Lung microvascular endothelial cell (primary cell): ENCODE measurements around the gene BEX4. TPM values are rescaled to one million over a fixed set of nuclear protein-coding genes. Genes with fewer than 3 reads are reported as not detected.
"Not testable (repeated sequence)": the region's sequence is repeated elsewhere in the genome, so short reads cannot be mapped to it uniquely, and the experiment has no call there.

Source experiments
- DNase-seq, 2 donors: peaks; one replicate each; pipeline versions ENCODE4 v3.0.0 to v3.0.0-alpha.2; 2010; ENCODE audit warnings: low read depth in 2 of 2
- total RNA-seq: library from RNA; depleted of rRNA; stranded (reverse); fragments of >200 nt; gene quantifications from 2 replicates; pipeline ENCODE4 v1.2.1, GENCODE V29; 2014

Gene BEX4, protein sequence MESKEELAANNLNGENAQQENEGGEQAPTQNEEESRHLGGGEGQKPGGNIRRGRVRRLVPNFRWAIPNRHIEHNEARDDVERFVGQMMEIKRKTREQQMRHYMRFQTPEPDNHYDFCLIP
- total RNA-seq, result 18.5 and 25.2 TPM in 2 replicates

DNA sequence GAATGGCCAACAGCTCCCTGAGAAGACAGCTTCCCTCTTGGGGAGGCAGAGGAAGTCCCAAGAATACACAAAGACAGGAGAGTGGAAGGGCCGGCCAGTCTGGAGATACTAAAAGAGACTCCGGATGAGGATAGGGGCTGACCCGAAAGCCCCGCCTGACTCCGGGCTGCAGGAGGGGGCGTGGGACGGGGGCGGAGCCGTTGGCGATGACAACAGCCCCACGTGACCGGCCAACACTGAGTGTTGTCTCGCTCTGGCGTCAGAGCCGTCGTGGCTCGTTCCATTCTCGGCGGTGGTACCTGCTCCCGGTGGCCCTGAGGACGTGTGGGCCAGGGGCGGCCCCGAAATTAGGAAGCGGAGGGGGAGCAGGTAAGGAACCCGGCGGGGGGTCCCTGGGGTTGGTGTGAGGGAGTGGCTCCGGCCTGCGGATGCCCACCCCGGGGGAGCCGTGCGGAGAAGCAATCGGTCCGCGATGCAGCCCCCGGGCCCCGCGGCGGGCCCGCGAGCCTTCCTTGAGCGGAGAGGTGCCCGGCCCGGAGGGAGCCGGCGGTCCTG is at the start of gene BEX4:
Gene BEX4, plus strand, starts transcription at position 239 of the 555 bp plus-strand sequence. CDS start 1,046 bp downstream, outside the sequence.
- peak; percentile 64 to 78 for DNase-seq

DNA sequence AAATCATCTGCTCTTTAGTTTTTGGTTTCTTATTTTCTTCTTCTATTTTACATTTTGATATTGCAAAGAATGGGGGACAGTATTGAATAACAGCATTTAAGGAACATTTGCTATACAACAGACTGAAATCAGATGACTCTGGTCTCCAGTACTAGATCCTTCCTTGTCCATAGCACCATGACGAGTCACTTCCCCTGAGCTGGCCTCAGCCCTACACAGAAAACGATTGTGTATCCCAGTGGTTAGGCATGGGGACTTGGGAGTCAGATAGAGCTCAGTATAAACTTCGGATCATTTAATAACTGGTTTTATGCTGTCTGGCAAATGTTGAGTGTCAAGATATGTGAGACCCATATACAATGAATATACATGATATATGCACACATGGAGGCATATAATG is 44.7 kb upstream of the BEX4 start:
- peak in 1 of 2 donors; percentile 4 for DNase-seq

DNA sequence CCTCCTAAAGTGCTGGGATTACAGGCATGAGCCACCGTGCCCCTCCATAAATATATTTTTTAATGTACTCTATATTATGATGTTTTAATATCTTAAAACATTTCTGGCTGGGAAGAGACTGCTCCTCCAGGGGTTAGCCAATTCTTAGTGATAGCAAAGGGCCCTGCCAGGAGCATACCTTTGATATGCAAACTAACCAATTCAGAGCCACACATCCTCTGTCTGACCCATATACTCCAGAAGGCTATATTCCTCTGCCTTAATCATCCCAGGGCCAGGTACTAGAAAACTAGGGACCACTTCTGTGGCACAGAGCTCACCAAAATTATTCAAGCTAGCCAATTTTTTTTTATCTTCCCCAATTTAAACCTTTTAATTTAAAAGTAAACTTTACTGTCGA is 43.6 kb upstream of the BEX4 start:
- no peak for DNase-seq

DNA sequence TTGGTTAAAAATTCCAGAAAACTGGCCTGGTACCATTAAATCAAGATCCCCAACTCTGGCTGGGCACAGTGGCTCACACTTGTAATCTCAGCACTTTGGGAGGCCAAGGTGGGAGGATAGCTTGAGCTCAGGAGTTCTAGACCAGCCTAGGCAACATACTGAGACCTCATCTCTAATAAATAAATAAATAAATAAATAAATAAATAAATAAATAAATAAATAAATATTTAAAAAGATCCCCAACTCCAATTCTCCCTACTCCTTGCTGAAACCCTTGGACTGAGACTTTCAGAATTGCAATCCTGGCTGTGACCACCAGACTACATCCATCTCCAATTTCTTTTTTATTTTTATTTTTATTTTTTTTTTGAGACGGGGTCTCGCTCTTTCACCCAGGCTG is 39.7 kb upstream of the BEX4 start:
- DNase-seq, result not testable (repeated sequence)

DNA sequence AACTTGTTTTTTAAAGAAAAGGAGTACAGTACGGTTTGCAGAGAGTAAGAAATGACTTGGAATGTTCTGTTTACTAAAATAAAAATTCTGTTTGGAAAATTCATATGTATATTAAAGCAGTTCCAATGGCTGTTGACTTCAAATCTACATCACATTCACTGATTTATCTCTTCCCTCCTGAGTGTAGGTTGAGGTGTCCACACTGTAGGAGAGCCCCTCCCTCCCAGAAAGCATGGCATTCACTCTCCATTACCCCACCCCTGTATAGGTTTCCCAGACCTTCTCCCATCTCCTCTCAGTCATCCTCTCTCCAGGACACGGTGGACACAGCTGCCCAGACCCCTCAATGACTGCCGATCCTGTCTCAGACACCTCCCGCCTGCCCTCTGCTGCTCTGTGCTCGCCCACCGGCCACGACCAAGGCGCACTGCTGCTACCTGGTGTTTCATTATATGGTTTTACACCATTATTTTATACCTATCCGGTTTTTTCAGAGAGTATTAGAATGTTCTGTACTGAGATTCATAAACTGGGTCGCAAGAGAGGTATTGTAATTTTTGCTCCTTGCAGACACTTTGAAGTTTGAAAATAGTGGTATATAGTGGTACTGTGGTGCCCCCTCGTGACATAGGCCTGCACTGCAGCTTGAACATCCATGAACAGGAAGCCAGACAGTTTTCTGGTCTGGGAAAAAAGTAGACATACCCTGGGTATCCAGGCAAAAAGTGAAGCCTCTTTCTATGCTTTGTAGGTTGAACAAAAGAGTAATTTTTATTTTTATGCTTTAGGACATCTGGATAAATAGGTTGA is 38.8 kb upstream of the BEX4 start:
- peak; percentile 52 to 60 for DNase-seq

DNA sequence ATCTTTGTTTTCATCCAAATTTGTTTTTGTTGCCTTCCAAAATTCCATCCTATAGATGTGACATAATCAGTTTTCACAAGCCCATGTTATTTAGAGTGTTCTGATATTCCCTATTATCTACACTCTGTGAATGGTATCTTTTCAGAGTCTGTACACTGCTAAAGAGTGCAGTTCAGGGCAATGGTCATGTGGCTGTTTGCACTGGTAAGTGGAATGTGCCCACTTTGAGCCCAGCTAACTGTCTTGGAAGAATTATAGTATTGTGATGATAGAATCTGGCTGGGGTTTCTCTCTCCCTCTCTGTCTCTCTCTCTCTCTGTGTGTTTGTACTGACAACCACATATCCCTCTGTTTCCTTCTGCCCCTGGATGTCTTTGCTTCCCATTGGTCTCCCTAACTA is 37.4 kb upstream of the BEX4 start:
- DNase-seq, result no peak

DNA sequence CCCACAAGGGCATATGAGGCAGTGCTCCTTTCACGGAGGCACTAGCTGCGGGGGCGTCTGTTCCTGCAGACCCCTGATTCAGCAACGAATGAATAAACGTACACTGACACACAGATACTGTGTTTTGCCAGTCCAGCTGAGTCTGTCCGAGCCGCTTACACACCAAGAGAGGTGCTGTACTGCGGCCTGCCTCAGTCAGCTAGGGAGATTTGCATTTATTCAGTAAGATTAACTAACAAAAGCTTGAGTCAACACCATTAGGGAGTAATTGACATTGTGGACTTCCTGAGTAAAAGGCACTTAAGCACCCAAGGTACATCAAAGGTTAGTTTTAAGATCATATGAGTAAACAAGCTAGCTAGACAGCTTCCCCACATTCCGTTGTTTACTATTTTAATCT is 31.0 kb upstream of the BEX4 start:
- no peak for DNase-seq

DNA sequence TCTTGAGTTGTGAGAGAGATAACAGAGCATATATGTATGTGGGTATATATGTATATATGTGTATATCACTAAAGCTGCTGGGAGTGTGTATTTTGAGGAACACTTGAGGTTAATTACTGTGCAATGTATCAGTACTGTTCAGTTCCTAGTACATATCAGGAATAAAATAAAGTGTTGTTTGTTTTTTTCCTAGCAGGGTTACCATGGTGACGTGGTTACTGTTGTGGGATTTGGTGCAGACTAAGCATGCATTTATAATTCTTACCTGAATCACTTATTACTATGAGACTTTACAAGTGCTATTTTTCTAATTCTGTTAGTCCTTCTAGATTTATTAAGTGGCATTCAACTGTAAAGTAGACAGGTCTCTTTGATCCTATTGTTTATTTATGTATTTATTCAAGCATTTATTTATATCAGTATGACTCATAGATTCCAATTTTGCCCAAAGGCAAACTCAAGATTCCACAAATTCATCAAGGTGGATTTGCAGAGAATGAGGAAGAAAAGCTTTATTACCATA is 26.9 kb upstream of the BEX4 start:
- no peak for DNase-seq

DNA sequence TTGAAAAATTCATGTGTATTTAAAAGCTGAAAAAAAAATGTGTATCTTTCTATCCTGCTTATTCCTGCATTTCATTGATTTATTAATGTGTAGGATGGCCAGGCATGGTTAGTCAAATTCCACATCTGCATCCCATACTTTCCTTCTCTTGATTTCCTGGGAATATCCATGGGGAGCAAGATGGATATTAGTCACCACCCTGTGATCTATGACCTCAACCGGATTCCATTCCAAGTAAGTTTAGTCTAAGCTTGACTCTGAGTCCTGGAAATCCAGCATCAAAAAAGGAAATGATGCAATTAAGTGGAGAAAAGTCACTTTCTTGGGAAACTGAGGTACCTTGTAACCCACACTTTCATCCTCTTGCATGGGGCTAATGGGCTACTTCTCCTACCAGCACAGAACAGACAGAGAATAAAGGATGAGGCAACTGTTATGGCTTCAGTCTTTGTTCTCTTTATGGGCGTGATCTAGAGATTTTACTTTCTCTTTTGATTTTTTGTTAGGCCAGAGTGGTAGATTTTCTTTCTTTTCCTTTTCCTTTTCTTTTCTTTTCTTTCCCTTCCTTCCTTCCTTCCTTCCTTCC is 17.1 kb upstream of the BEX4 start:
- peak in 1 of 2 donors; percentile 47 for DNase-seq

DNA sequence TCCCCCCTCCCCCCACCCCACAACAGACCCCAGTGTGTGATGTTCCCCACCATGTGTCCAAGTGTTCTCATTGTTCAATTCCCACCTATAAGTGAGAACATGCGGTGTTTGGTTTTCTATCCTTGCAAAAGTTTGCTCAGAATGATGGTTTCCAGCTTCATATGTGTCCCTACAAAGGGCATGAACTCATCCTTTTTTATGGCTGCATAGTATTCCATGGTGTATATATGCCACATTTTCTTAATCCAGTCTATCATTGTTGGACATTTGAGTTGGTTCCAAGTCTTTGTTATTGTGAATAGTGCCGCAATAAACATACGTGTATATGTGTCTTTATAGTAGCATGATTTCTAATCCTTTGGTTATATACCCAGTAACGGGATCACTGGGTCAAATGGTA is 16.2 kb upstream of the BEX4 start:
- DNase-seq, result not testable (repeated sequence)

DNA sequence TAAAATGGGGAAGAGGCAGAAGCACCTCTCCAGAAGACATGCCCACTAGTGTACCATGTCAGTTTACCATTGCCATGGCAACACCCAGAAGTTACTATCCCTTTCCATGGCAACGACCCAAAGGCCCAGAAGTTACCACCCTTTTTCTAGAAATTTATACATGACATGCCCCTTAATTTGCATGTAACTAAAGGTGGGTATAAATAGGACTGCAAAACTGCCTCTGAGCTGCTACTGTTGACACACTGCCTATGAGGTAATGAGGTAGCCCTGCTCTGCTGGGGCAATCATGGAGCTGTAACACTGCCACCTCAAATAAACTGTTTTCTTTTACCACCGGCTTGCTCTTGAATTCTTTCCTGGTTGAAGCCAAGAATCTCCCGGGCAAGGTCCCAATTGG is 13.9 kb upstream of the BEX4 start:
- no peak for DNase-seq

DNA sequence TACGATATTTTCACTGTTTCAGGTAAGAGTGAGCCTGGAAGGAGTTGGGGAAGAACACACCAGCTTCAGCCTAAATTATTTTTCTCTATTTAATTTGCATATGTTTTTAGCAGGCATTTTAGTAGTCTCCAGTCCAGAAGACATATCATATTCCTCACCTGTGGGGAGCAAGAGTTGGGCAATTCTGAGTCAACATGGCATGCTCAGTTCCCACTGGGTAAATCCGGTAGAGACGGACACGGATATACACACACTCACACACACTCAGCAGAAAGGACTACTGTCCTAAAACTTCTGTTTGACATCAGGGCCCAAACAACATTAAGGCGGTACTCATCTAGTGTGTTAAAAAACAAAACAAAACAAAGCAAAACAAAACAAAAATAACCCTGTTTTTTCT is 4.9 kb upstream of the BEX4 start:
- no peak for DNase-seq

DNA sequence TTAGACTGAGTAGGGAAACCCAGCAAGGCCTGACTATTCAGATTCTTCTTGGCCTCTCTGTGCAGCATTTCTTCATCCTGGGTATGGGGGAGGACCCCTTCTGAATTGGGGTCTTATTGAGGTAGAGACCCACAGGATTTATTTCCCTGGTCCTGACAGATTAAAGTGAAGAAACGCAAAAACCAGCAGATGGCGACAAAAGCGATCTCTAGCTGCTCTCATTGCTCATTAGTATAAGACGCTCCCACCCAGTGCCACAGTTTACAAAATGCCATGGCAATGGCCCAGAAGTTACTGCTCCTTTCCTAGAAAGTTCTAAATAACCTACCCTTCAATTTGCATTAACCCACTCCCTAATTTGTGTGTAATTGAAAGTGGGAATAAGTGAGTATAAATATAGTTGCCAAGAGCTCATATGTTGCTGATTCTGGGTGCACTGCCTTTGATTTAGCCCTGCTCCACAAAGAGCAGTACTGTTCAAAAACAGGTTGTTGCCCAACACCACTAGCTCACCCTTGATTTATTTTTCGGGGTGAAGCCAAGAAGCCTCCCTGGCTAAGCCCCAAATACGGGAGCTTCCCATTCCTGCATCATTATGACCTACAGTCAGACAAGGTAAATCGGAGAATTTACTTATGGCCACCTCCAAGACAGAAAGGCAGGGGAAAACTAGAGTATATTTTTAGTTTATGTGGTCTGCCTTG is 3.7 kb upstream of the BEX4 start:
- peak; percentile 53 to 66 for DNase-seq

DNA sequence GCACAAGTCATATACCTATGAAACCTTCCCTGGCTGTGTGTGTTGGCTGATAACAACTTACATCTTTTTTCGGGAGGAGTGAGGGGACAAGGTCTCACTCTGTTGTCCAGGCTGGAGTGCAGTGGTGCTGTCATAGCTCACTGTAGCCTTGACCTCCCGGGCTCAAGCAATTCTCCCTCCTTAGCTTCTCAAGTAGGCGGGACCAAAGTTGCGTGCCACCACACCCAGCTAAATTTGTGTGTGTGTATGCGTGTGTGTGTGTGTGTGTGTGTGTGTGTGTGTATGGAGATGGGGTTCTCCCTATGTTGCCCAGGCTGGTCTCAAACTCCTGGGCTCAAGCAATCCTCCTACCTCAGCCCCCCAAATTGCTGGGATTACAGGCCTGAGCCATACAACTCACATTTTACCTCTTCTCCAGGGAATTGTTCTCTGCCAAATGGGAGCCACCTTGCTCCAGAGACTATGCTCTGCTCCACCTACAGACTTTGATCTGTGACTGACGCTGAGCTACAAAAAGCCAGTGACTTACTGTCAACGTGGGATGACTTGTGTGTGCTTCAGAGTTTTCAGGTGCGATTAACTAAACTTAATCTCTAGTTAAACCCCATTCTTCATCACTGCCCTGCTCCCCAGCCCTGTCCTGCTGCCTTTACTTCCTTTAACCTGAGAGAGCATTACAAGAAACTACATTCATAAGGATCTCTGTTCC is 2.0 kb upstream of the BEX4 start:
- no peak for DNase-seq

DNA sequence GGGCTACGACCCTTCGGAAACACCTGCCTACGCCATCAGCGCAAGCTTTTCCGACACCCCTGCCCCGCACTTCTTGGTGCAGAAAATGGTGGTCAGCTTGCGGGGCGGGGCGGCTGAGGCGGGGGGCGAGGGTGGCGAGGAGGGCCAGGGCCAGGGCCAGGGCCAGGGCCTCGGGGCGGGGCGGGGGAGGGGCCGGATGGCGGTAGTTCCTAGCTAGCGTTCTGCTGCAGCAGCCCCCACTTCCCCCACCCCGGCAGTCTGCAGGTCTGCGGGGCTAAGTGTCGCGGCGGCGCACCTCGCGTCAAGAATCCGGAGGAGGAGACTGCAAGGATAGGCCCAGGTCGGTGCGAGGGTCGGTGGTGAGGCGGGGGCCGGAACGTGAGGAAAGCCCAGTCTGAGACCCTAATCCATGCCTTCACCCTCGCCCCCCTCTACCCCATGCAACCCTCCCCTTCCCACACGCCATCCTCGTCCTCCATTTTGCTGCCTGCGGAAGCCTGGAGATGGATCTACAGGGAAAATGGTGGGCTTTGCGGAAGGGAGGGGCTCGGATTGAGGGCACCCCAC is 600 bp downstream of the BEX4 start:
- DNase-seq, result peak; percentile 4 to 28

DNA sequence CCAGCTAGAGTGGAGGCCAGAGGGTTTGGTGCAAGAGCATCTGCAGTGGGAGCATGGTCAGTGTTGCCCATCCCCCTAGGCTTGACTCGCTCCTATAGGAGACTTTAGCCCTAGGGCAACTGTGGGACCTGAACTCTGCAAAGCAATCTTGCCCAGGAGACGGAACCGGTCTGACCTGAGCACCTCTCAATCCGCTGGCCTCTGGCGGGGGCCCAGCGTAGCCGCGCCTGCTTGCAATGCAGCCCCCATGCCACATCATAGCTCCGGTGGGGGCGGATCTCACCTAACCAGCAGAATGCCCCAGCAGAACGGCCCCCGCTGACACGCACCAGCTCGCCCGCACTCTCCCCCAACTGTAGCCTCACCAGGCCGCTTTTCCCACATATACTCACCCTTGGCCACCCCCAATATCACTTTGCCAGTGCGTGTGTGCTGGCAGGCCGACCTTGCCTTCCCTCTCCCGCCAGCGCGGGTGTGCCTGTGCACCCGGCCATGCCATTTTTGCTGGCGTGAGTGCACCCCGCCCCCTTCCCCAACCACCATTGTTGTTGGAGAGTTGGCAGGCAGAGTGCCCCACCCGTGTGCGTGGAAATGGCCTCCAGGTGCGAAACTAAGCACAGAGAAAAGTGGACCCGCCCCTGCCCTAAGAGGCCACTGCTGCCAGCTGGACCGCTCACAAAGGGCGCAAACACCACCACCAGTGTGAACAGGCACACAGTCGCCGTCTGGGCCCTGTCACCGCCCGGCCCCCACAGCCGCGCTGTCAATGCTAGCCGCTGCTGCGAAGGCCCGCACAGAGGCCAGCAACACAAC is 5.8 kb downstream of the BEX4 start:
- no peak for DNase-seq

DNA sequence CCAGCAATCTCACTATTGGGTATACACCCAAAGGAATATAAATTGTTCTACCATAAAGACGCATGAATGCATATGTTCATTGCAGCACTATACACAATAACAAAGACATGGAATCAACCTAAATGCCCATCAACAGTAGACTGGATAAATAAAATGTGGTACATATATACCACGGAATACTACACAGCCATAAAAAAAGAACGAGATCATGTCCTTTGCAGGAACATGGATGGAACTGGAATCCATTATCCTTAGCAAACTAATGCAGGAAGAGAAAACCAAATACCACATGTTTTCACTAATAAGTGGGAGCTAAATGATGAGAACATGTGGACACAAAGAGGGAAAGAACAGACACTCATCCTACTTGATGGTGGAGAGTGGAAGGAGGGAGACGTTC is 11.0 kb downstream of the BEX4 start:
- DNase-seq, result not testable (repeated sequence)

DNA sequence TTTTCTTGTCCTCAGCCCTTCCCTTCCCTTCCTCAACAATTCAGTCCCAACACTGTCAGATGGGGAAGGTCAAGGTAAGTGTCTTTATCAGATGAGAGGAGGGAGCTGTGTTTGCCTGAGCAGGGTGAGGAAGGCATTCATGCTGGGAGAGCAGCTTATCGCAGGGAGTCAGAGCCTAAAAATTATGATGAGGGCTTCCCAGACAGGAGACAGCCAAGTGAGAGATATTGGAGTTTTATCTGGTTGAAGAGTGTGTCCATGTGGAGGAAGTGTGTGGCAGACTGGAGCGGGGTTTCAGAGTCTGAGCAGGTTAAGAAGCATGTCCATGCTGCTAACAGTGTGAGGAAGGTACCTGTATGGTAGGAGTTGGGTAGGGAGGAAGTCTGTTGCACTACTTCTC is 18.4 kb downstream of the BEX4 start:
- DNase-seq, result no peak

DNA sequence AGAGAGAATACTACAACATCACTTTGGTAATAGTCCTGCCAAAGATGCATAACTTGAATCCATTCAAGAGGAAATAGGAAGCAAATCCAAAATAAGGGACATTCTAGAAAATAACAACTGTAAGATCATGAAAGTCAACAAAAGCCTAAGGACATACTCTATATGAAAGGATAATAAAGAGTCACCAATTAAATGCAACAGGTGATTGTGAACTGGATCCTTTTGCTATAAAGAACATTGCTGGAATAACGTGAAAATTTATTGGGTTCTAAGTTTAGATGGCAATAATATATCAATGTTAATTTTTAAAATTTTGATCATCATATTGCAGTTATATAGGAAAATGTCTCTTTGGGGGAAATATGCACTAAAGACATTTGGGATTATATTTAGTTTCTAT is 20.0 kb downstream of the BEX4 start:
- no peak for DNase-seq

DNA sequence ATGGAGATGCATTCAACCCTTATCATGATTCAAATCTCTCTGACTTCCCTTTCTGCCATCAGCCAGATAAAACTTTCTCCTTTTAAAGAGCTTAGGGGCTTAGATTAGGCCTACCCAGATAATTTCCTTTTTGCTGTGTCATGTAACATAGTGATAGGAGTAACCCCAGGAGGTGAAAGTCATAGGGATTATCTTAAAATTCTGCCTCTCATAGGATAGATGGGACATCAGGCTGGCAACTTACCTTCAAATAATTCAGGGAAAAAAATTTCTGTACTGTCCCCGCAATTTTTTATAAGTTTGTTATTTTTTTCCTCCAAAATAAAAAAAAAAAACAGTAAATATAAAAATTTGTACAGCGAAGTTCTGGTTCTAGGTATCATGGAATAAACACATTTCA is 20.7 kb downstream of the BEX4 start:
- not testable (repeated sequence) for DNase-seq
